ENCODE data around the gene LARP1. TPM values are rescaled to one million over a fixed set of nuclear protein-coding genes. Genes with fewer than 3 reads are reported as not detected.
A peak's percentile ranks its signal among the peaks of the same experiment; 100 is the strongest.

The LARP1 gene
- polyA plus RNA-seq, 1 donor (not counting 4 experiments of a cell fraction or from before 2014, with no cell fraction given): 65.6 TPM

DNA sequence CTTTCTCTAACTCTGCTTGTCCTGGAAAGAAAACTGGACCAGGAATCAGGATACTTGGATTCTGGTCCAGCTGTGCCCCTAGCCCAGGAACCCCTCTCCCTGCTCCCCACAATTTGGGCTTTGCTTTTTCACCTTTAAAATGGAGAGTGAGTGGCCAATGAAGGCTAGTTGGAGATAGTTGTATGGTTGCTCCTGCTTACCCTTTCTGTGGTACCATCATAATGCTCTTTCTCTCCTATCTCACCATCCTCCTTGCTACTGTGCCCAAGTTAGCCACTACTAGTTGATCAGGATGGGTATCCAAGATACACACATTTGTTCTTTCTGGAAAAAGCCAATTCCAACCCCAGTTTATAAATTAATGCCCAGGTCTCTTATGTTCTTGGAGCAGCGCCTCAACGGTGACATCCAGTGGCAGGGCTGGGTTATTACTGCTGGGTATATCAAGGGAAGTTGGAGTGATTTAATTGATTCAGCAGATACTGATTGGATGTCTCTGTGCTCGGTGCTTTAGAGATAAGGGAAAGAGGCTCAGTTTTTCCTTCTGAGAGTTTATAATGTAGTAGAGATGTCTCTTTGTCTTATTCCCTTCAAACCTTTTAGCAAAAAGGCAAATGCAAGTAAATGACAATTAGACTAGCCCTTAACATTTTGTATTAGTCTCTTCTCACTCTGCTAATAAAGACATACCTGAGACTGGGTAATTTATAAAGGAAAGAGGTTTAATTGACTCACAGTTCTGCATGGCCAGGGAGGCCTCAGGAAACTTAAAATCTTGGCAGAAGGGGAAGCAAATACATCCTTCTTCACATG lies 56.7 kb downstream of the LARP1 start:
- no peak overlapping the region for H3K4me3 ChIP-seq (ENCODE audit: control insufficient read depth in 2 of 3, extremely low read depth in 1 of 3, insufficient read depth in 2 of 3, low read depth in 1 of 3, low read length in 3 of 3)
- H3K9ac ChIP-seq (ENCODE audit: control insufficient read depth, extremely low read depth, insufficient read depth, low read length): no peak overlapping the region
- H3K4me2 ChIP-seq (ENCODE audit: control insufficient read depth, extremely low read depth, insufficient read depth, low read depth, low read length): no peak overlapping the region
- no peaks in the 10 kb centered on the region for H4K20me1 ChIP-seq (ENCODE audit: control insufficient read depth, extremely low read depth, insufficient read depth, low read length)
- H3K36me3 ChIP-seq (ENCODE audit: control insufficient read depth in 2 of 2, extremely low read depth in 1 of 2, insufficient read depth in 2 of 2, low read length in 2 of 2): peaks cover 42 to 50% of the 10 kb centered on the region in 2 experiments
- no peak for FAIRE-seq
- no peaks in the 10 kb centered on the region for H3K9me3 ChIP-seq (ENCODE audit: control insufficient read depth, low read depth, low read length)
- no peak for DNase-seq (ENCODE audit: low read depth, low spot score)
- H3K27ac ChIP-seq (ENCODE audit: control insufficient read depth, insufficient read depth, low read length): no peak overlapping the region
- no peak for TF ChIP-seq EZH2 (IDR thresholded peaks at IDR 0.05; ENCODE audit: low read length)
- TF ChIP-seq, protein P1, sequence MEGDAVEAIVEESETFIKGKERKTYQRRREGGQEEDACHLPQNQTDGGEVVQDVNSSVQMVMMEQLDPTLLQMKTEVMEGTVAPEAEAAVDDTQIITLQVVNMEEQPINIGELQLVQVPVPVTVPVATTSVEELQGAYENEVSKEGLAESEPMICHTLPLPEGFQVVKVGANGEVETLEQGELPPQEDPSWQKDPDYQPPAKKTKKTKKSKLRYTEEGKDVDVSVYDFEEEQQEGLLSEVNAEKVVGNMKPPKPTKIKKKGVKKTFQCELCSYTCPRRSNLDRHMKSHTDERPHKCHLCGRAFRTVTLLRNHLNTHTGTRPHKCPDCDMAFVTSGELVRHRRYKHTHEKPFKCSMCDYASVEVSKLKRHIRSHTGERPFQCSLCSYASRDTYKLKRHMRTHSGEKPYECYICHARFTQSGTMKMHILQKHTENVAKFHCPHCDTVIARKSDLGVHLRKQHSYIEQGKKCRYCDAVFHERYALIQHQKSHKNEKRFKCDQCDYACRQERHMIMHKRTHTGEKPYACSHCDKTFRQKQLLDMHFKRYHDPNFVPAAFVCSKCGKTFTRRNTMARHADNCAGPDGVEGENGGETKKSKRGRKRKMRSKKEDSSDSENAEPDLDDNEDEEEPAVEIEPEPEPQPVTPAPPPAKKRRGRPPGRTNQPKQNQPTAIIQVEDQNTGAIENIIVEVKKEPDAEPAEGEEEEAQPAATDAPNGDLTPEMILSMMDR (optimal IDR thresholded peaks at IDR 0.05 in 1 of 3, IDR thresholded peaks at IDR 0.05 in 1 of 3, conservative IDR thresholded peaks at IDR 0.05 in 1 of 3; ENCODE audit: extremely low read depth in 1 of 3, insufficient read depth in 2 of 3, low read length in 3 of 3): peak; percentile 68 to 89 (median 74)
- H3K4me1 ChIP-seq (ENCODE audit: control insufficient read depth, extremely low read depth, insufficient read depth, low read length): no peaks in the 10 kb centered on the region
- H3K79me2 ChIP-seq (ENCODE audit: control insufficient read depth, insufficient read depth, low read length): peaks cover 2% of the 10 kb centered on the region
- no peaks in the 10 kb centered on the region for H3K27me3 ChIP-seq (ENCODE audit: control insufficient read depth, extremely low read depth, insufficient read depth, low read length)
- dilution Hi-C loops (cut with MboI; ENCODE audit: extremely low pct_ligation_motif_present, low sequenced_read_pairs): no loop called here
- no peak overlapping the region for H2AFZ ChIP-seq (ENCODE audit: control insufficient read depth, low read length)
- H3K9me1 ChIP-seq (ENCODE audit: control insufficient read depth, extremely low read depth, insufficient read depth, low read length): no peaks in the 10 kb centered on the region

DNA sequence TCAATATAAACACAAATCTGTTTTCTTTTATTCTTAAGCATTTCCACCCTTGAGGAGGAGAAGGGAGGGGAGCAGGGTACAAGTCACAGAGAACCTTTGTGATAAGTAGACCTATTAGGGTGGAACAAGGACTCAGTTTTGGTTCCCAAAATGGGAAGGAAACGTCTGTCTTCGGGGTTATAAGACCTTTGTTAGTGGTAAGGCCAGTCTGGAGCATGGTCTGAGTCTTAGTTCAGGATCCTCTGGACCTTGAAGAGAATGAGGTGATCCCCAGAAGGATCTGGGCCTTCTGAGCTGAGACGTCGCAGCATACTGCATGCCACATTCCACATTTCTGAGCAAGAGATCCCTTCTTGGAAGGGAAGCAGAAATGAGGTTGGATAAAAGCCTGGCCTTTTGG lies 58.0 kb downstream of the LARP1 start:
- Histone ChIP-seq H3K27ac (ENCODE audit: control insufficient read depth, insufficient read depth, low read length) (no peak overlapping the region), H3K9me1 (ENCODE audit: control insufficient read depth, extremely low read depth, insufficient read depth, low read length) (no peaks in the 10 kb centered on the region), H3K36me3 (ENCODE audit: control insufficient read depth in 2 of 2, extremely low read depth in 1 of 2, insufficient read depth in 2 of 2, low read length in 2 of 2) (peaks cover 44 to 55% of the 10 kb centered on the region in 2 experiments), H4K20me1 (ENCODE audit: control insufficient read depth, extremely low read depth, insufficient read depth, low read length) (no peaks in the 10 kb centered on the region), H3K4me3 (ENCODE audit: control insufficient read depth in 2 of 3, extremely low read depth in 1 of 3, insufficient read depth in 2 of 3, low read depth in 1 of 3, low read length in 3 of 3) (no peak overlapping the region), H3K27me3 (ENCODE audit: control insufficient read depth, extremely low read depth, insufficient read depth, low read length) (no peaks in the 10 kb centered on the region), H3K9ac (ENCODE audit: control insufficient read depth, extremely low read depth, insufficient read depth, low read length) (no peak overlapping the region), H2AFZ (ENCODE audit: control insufficient read depth, low read length) (no peak overlapping the region), H3K79me2 (ENCODE audit: control insufficient read depth, insufficient read depth, low read length) (peaks cover 2% of the 10 kb centered on the region), H3K4me2 (ENCODE audit: control insufficient read depth, extremely low read depth, insufficient read depth, low read depth, low read length) (no peak overlapping the region), H3K9me3 (ENCODE audit: control insufficient read depth, low read depth, low read length) (no peaks in the 10 kb centered on the region), H3K4me1 (ENCODE audit: control insufficient read depth, extremely low read depth, insufficient read depth, low read length) (no peaks in the 10 kb centered on the region)
- FAIRE-seq (no peak), DNase-seq (ENCODE audit: low read depth, low spot score) (no peak)
- TF ChIP-seq, protein P1 (optimal IDR thresholded peaks at IDR 0.05 in 1 of 3, IDR thresholded peaks at IDR 0.05 in 1 of 3, conservative IDR thresholded peaks at IDR 0.05 in 1 of 3; ENCODE audit: extremely low read depth in 1 of 3, insufficient read depth in 2 of 3, low read length in 3 of 3): no peak
- no peak for TF ChIP-seq EZH2 (IDR thresholded peaks at IDR 0.05; ENCODE audit: low read length)
- dilution Hi-C loops (cut with MboI; ENCODE audit: extremely low pct_ligation_motif_present, low sequenced_read_pairs): no loop called here
